Adrenal gland (tissue), 5 donors: ENCODE measurements around the gene THSD7A.
"Not testable (repeated sequence)": the region's sequence is repeated elsewhere in the genome, so short reads cannot be mapped to it uniquely, and the experiment has no call there.

Source experiments
- CTCF ChIP-seq, 6 experiments: fragments of 450-650 bp in 4 of 6; fragments of 200-600 bp in 2 of 6; sonication (generic) in 1 of 6; IDR thresholded peaks; 1 replicate in 5 of 6; 2 replicates in 1 of 6; pipeline versions ENCODE4 v1.5.1 to v1.8.0; 2016 to 2021; ENCODE audit warnings: antibody characterized with exemption in 6 of 6, mild to moderate bottlenecking in 2 of 6, moderate library complexity in 1 of 6
- POLR2A ChIP-seq, 2 donors: fragments of 450-650 bp; IDR thresholded peaks; one replicate each; pipeline ENCODE4 v1.6.1; 2017; ENCODE audit warnings: antibody characterized with exemption in 2 of 2, mild to moderate bottlenecking in 2 of 2, moderate library complexity in 1 of 2
- donor health status: DM: no; HTN: no; CAD: no.

DNA sequence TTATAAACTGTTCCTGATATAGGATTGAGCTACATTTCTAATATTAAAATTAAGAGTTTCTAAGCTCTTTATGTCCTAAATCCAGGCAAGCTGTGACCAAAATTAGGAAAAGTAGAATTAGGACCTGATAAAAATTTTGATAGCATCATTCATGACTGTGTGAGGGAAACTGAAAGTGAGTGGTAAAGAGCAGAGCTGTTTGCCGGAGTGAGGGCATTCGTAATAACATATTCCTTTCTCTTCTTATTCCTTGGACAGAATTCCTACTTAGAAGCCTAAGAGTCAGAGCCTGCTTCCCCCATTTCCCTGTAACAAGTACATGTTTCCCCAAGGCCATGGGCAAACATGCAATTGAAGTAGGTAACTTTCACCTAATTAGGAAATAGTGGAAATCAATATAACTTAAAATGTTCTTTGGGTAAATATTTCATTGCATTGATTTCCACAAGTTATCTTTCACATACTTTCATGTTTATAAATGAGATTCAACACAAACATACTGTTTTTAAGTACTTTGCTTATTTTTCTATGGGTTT is 310.0 kb downstream of the THSD7A start:
- TF ChIP-seq CTCF, POLR2A (IDR thresholded peaks at IDR 0.05): not testable (repeated sequence)
